Ishikawa (cell line): ENCODE measurements around the gene ARHGDIA.

Experiments
- CEBPB ChIP-seq: IDR thresholded peaks from 2 replicates; pipeline ENCODE4 v1.6.1; 2012
- CREB1 ChIP-seq: IDR thresholded peaks from 2 replicates; pipeline ENCODE4 v1.6.1; 2012; ENCODE audit warnings: low read depth
- EGR1 ChIP-seq: IDR thresholded peaks from 2 replicates; pipeline ENCODE4 v1.6.1; 2012
- EP300 ChIP-seq: IDR thresholded peaks from 2 replicates; pipeline ENCODE4 v1.6.1; 2012; ENCODE audit warnings: borderline replicate concordance
- FOXM1 ChIP-seq: IDR thresholded peaks from 2 replicates; pipeline ENCODE4 v1.6.1; 2012; ENCODE audit warnings: low read depth, borderline replicate concordance
- NFIC ChIP-seq: IDR thresholded peaks from 2 replicates; pipeline ENCODE4 v1.6.1; 2012
- RAD21 ChIP-seq: IDR thresholded peaks from 2 replicates; pipeline ENCODE4 v1.6.1; 2012; ENCODE audit warnings: low read depth
- REST ChIP-seq: IDR thresholded peaks from 2 replicates; pipeline ENCODE4 v1.6.1; 2012; ENCODE audit warnings: low read depth, mild to moderate bottlenecking
- TAF1 ChIP-seq: IDR thresholded peaks from 2 replicates; pipeline ENCODE4 v1.6.1; 2012; ENCODE audit warnings: low read depth, mild to moderate bottlenecking
- TCF12 ChIP-seq: IDR thresholded peaks from 2 replicates; pipeline ENCODE4 v1.6.1; 2012; ENCODE audit warnings: low read depth
- TEAD4 ChIP-seq: IDR thresholded peaks from 2 replicates; pipeline ENCODE4 v1.6.1; 2012
- USF1 ChIP-seq: IDR thresholded peaks from 2 replicates; pipeline ENCODE4 v1.6.1; 2012
- YY1 ChIP-seq: IDR thresholded peaks from 2 replicates; pipeline ENCODE4 v1.6.1; 2012; ENCODE audit warnings: low read depth
- ZBTB7A ChIP-seq: IDR thresholded peaks from 2 replicates; pipeline ENCODE4 v1.6.1; 2012; ENCODE audit warnings: low read depth
- TF ChIP-seq, protein P1 (sequence below): IDR thresholded peaks from 2 replicates; pipeline ENCODE4 v1.6.1; 2012

ARHGDIA gene

GRCh38 chr17:81871387-81872230, 472 bp upstream of the ARHGDIA start:
- TF ChIP-seq EP300: peak; percentile 55; the same call in 1 of the 2 replicates
- TF ChIP-seq, protein P1, sequence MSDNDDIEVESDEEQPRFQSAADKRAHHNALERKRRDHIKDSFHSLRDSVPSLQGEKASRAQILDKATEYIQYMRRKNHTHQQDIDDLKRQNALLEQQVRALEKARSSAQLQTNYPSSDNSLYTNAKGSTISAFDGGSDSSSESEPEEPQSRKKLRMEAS: peak; percentile 99
- TF ChIP-seq ZBTB7A: no peak; the same call in 1 of the 2 replicates
- TF ChIP-seq CEBPB: no peak
- TF ChIP-seq TAF1: peak; percentile 66; the same call in 1 of the 2 replicates
- TF ChIP-seq REST: no peak
- TF ChIP-seq TCF12: no peak
- TF ChIP-seq YY1: peak; percentile 96
- TF ChIP-seq NFIC: no peak
- peak; percentile 91; the same call in 1 of the 2 replicates for TF ChIP-seq USF1
- TF ChIP-seq FOXM1: no peak
- peak; percentile 53; the same call in 1 of the 2 replicates for TF ChIP-seq EGR1
- TF ChIP-seq CREB1: peak; percentile 28; the same call in 1 of the 2 replicates
- no peak for TF ChIP-seq RAD21
- peak; percentile 11; the same call in 1 of the 2 replicates for TF ChIP-seq TEAD4

GRCh38 chr17:81870131-81870980, 781 bp downstream of the ARHGDIA start:
- TF ChIP-seq, protein P1: peak; percentile 15; the same call in 1 of the 2 replicates
- TF ChIP-seq REST: no peak

GRCh38 chr17:81869221-81870130, 1.7 kb downstream of the ARHGDIA start:
- TF ChIP-seq EGR1: 0 out of 2 replicates have a peak, but pooled peaks have one; percentile 3
- no peak for TF ChIP-seq EP300
- no peak for TF ChIP-seq USF1
- peak; percentile 54 for TF ChIP-seq ZBTB7A
- TF ChIP-seq CREB1: no peak

DNA sequence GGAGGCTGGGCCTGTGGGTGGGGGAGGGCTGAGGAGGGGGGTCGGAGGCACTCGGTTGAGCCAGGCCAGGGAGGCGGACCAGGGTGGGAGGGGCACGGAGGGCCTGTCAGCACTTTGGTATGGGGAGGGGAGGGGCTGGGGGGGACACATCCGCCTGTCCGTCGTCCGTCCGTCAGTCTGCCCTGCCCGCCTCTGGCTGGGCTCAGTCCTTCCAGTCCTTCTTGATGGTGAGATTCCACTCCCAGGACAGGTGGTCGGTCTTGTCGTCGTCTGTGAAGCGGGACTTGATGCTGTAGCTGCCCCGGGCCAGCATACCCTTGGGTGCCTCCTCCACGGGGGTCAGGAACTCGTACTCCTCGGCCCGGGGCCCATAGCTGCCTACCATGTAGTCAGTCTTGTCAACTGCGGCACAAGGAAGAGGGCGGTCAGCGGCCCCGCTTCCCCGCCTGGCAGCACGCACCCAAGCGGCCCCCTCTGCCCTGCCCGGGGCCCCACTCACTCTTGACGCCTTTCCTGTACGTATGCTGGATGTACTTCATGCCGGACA, 2.4 kb downstream of the ARHGDIA start:
- TF ChIP-seq CREB1: no peak
- TF ChIP-seq RAD21: no peak
- TF ChIP-seq, protein P1: no peak; the same call in 1 of the 2 replicates
- TF ChIP-seq FOXM1: no peak
- TF ChIP-seq TEAD4: no peak; the same call in 1 of the 2 replicates
- TF ChIP-seq USF1: no peak
- no peak for TF ChIP-seq NFIC
- TF ChIP-seq TAF1: no peak
- TF ChIP-seq TCF12: no peak
